ENCODE measurements around the gene NUDT13.

- no peak for TF ChIP-seq CTCF (IDR thresholded peaks at IDR 0.05)
- no peak for TF ChIP-seq POLR2A (IDR thresholded peaks at IDR 0.05)
These were observed 36.6 kb upstream of the NUDT13 start for GRCh38 chr10:73073627-73074026.

All from adrenal gland (tissue), 5 donors.